Measurements from ENCODE around the gene METTL8. TPM values are rescaled to one million over a fixed set of nuclear protein-coding genes. Genes with fewer than 3 reads are reported as not detected.
"Not testable (repeated sequence)": the region's sequence is repeated elsewhere in the genome, so short reads cannot be mapped to it uniquely, and the experiment has no call there.

METTL8 gene
- total RNA-seq, 1 experiment from 2014 or later = 34.4 TPM

GRCh38 chr2:171416009-171416926, 17.5 kb downstream of the METTL8 start:
- Histone ChIP-seq H4K20me1 (ENCODE audit: insufficient read depth) (peaks cover 8% of the 10 kb centered on the region; the same call in 1 of the 2 replicates), H3K79me2 (ENCODE audit: insufficient read depth, low read length) (peaks cover 76% of the 10 kb centered on the region), H3K9ac (ENCODE audit: low read length) (no peak overlapping the region), H3K9me2 (ENCODE audit: insufficient read depth) (no peaks in the 10 kb centered on the region), H3K4me1 (ENCODE audit: control insufficient read depth in 1 of 2, insufficient read depth in 2 of 2, low read length in 2 of 2) (no peaks in the 10 kb centered on the region; a peak in 1 of 4 replicates), H3K36me3 (ENCODE audit: control insufficient read depth in 1 of 2, insufficient read depth in 2 of 2, low read length in 2 of 2) (no peaks in the 10 kb centered on the region), H2AFZ (ENCODE audit: low read depth, low read length, poor library complexity, severe bottlenecking) (no peak overlapping the region), H3K27me3 (ENCODE audit: insufficient read depth, low read length) (no peaks in the 10 kb centered on the region), H3K9me3 (ENCODE audit: control insufficient read depth in 1 of 2, insufficient read depth in 1 of 2, low read depth in 1 of 2, low read length in 2 of 2) (no peaks in the 10 kb centered on the region), H3K4me3 (replicated peaks in 1 of 2; ENCODE audit: low read depth in 1 of 2, low read length in 2 of 2) (no peak overlapping the region), H3K27ac (ENCODE audit: low read depth, low read length) (no peak overlapping the region), H3K4me2 (ENCODE audit: low read length) (peak overlapping the region; percentile 3; the same call in 1 of the 2 replicates)
- TF ChIP-seq RAD21 (IDR thresholded peaks at IDR 0.05; ENCODE audit: low read depth) (peak; percentile 94), CTCF (IDR thresholded peaks at IDR 0.05 in 2 of 3, conservative IDR thresholded peaks at IDR 0.05 in 1 of 3; ENCODE audit: borderline replicate concordance in 1 of 3, insufficient read depth in 1 of 3, low read depth in 2 of 3, low read length in 2 of 3) (peak; percentile 73 to 89 (median 89); a peak in 5 of 6 replicates), CEBPB (IDR thresholded peaks at IDR 0.05; ENCODE audit: low read depth) (no peak), CBX3 (IDR thresholded peaks at IDR 0.05; ENCODE audit: low read depth) (peak; percentile 59; the same call in 1 of the 2 replicates), REST (IDR thresholded peaks at IDR 0.05; ENCODE audit: low read depth) (no peak)
- no TSS peak for BruUV-seq (replicated peaks)
- POLR2A ChIA-PET = interaction anchor here (0.9 to 1.5 kb wide), 2 partner anchors 18 to 443 kb away, joined by 3 to 6 read pairs; partner anchors contain the start of genes DCAF17 and METTL8
- RAD21 ChIA-PET (ENCODE audit: low non-redundant PET in 1 of 2, low total read pairs in 2 of 2, uncharacterized antibody in 2 of 2, unreplicated experiment in 2 of 2) = interaction anchor here (0.7 to 1.4 kb wide), 2 partner anchors 444 to 487 kb away, joined by 3 read pairs; partner anchors contain the start of gene GORASP2 (in 1 of the 2)
- ATAC-seq = peak; percentile 100
- DNase-seq (ENCODE audit: low read depth, low spot score) = peak; percentile 78
- CTCF ChIA-PET = interaction anchor here (0.7 to 2.5 kb wide), 19 partner anchors 8 to 711 kb away, joined by 3 to 30 read pairs (median 5); partner anchors contain the start of genes DCAF17, GORASP2 and METTL8
- intact Hi-C loops (cut with micrococcal nuclease) = loop anchor here (1.0 to 2.0 kb wide), 2 partner anchors 257 to 443 kb away; no protein-coding TSS in a partner anchor

- H4K20me1 ChIP-seq (ENCODE audit: insufficient read depth); H3K4me1 ChIP-seq (ENCODE audit: control insufficient read depth in 1 of 2, insufficient read depth in 2 of 2, low read length in 2 of 2); ATAC-seq; H3K9me2 ChIP-seq (ENCODE audit: insufficient read depth); RAD21 ChIA-PET (ENCODE audit: low non-redundant PET in 1 of 2, low total read pairs in 2 of 2, uncharacterized antibody in 2 of 2, unreplicated experiment in 2 of 2); BruUV-seq (replicated peaks); POLR2A ChIA-PET; H3K9me3 ChIP-seq (ENCODE audit: control insufficient read depth in 1 of 2, insufficient read depth in 1 of 2, low read depth in 1 of 2, low read length in 2 of 2); H3K4me3 ChIP-seq (replicated peaks in 1 of 2; ENCODE audit: low read depth in 1 of 2, low read length in 2 of 2); H3K27ac ChIP-seq (ENCODE audit: low read depth, low read length); DNase-seq (ENCODE audit: low read depth, low spot score); H3K9ac ChIP-seq (ENCODE audit: low read length); H2AFZ ChIP-seq (ENCODE audit: low read depth, low read length, poor library complexity, severe bottlenecking); H3K36me3 ChIP-seq (ENCODE audit: control insufficient read depth in 1 of 2, insufficient read depth in 2 of 2, low read length in 2 of 2); intact Hi-C loops (cut with micrococcal nuclease); H3K4me2 ChIP-seq (ENCODE audit: low read length); H3K27me3 ChIP-seq (ENCODE audit: insufficient read depth, low read length): not testable (repeated sequence)
- CTCF ChIA-PET = interaction anchor here (1.1 kb wide), 1 partner anchor 442 kb away, joined by 4 read pairs; no protein-coding TSS in a partner anchor
- peaks cover 75% of the 10 kb centered on the region for H3K79me2 ChIP-seq (ENCODE audit: insufficient read depth, low read length)
Observed at GRCh38 chr2:171414645-171415044, 19.1 kb downstream of the METTL8 start.

All from HCT116 (cell line).